Thymus (tissue), 11 donors: ENCODE results near the gene TTLL5. TPM values are rescaled to one million over a fixed set of nuclear protein-coding genes. Genes with fewer than 3 reads are reported as not detected.
A peak's percentile ranks its signal among the peaks of the same experiment; 100 is the strongest.

ENCODE experiments used
- DNase-seq, 9 donors: peaks; one replicate each; pipeline ENCODE4 v3.0.0-alpha.2; 2013; ENCODE audit warnings: low spot score in 9 of 9, low read depth in 6 of 9, missing footprints in 1 of 9
- H3K27ac ChIP-seq, 2 donors: one replicate each; pipeline ENCODE4 v1.5.1; 2013; ENCODE audit warnings: control low read depth in 1 of 2, low read depth in 1 of 2, low read length in 1 of 2, mild to moderate bottlenecking in 1 of 2, moderate library complexity in 1 of 2
- H3K27me3 ChIP-seq, 2 donors: one replicate each; pipeline ENCODE4 v1.5.1; 2013; ENCODE audit warnings: low read length in 1 of 2; ENCODE audit not compliant: control insufficient read depth in 2 of 2, insufficient read depth in 1 of 2
- H3K36me3 ChIP-seq, 2 donors: one replicate each; pipeline ENCODE4 v1.5.1; 2013; ENCODE audit warnings: low read length in 1 of 2, mild to moderate bottlenecking in 1 of 2, moderate library complexity in 1 of 2; ENCODE audit not compliant: control insufficient read depth in 2 of 2, insufficient read depth in 2 of 2
- H3K4me1 ChIP-seq, 2 donors: one replicate each; pipeline ENCODE4 v1.5.1; 2013; ENCODE audit warnings: low read length in 2 of 2; ENCODE audit not compliant: control insufficient read depth in 2 of 2, insufficient read depth in 2 of 2
- H3K4me3 ChIP-seq, 2 donors: one replicate each; pipeline ENCODE4 v1.5.1; 2013; ENCODE audit warnings: low read length in 2 of 2, control low read depth in 1 of 2, mild to moderate bottlenecking in 1 of 2
- H3K9me3 ChIP-seq, 2 donors: one replicate each; pipeline ENCODE4 v1.5.1; 2013; ENCODE audit warnings: low read length in 1 of 2, mild to moderate bottlenecking in 1 of 2; ENCODE audit not compliant: control insufficient read depth in 2 of 2, insufficient read depth in 1 of 2
- WGBS: extraction: QIAGEN DNeasy Blood & Tissue Kit; methylation state at CpG from one replicate; pipeline ENCODE4 v1.1.7; 2013; 5-methylcytosine and 5-hydroxymethylcytosine counted together
- polyA plus RNA-seq: library from polyadenylated mRNA; stranded (reverse); fragments of 200-250 nt; gene quantifications from one replicate; pipeline ENCODE4 v1.2.3, GENCODE V29; 2013
- total RNA-seq: library from RNA; stranded (reverse); fragments of 120-200 nt; gene quantifications from one replicate; pipeline ENCODE4 v1.2.4, GENCODE V29; 2013
- donor health status: healthy.

TTLL5 gene
- total and polyA plus RNA-seq, 2 donors = 11.5 to 15.2 TPM

- WGBS = 94% methylated on average over 6 of the region's 6 CpGs
Observed at GRCh38 chr14:75646762-75647161, 14.3 kb upstream of the TTLL5 start.

GRCh38 chr14:75647640-75648039, 13.4 kb upstream of the TTLL5 start:
- WGBS = 98% methylated on average over 3 of the region's 3 CpGs
- Histone ChIP-seq H3K4me1 (no peaks in the 10 kb centered on the region), H3K27ac (no peak overlapping the region), H3K4me3 (no peak overlapping the region), H3K9me3 (no peaks in the 10 kb centered on the region), H3K27me3 (no peaks in the 10 kb centered on the region), H3K36me3 (peaks cover 29 to 35% of the 10 kb centered on the region in 2 donors)
- DNase-seq = no peak

More at GRCh38 chr14:75646762-75647161, 14.3 kb upstream of the TTLL5 start:
- H3K4me1 ChIP-seq = no peaks in the 10 kb centered on the region
- H3K27ac ChIP-seq = no peak overlapping the region
- no peaks in the 10 kb centered on the region for H3K27me3 ChIP-seq
- peaks cover 24 to 27% of the 10 kb centered on the region in 2 donors for H3K36me3 ChIP-seq
- DNase-seq = no peak
- H3K9me3 ChIP-seq = no peaks in the 10 kb centered on the region
- no peak overlapping the region for H3K4me3 ChIP-seq

GRCh38 chr14:75648066-75648838, 12.8 kb upstream of the TTLL5 start:
- no peaks in the 10 kb centered on the region for H3K9me3 ChIP-seq
- WGBS = 92% methylated on average over 9 of the region's 9 CpGs
- no peak overlapping the region for H3K27ac ChIP-seq
- H3K36me3 ChIP-seq = peaks cover 33 to 39% of the 10 kb centered on the region in 2 donors
- H3K4me3 ChIP-seq = no peak overlapping the region
- H3K27me3 ChIP-seq = no peaks in the 10 kb centered on the region
- DNase-seq = peak in 1 of 9 donors; percentile 10
- no peaks in the 10 kb centered on the region for H3K4me1 ChIP-seq

- Histone ChIP-seq H3K9me3 (no peaks in the 10 kb centered on the region), H3K27ac (no peak overlapping the region), H3K36me3 (peaks cover 34 to 43% of the 10 kb centered on the region in 2 donors), H3K4me3 (no peak overlapping the region), H3K4me1 (no peaks in the 10 kb centered on the region), H3K27me3 (no peaks in the 10 kb centered on the region)
- WGBS = 97% methylated on average over 1 of the region's 1 CpG
- DNase-seq = no peak
Observed at GRCh38 chr14:75649337-75649736, 11.7 kb upstream of the TTLL5 start.

GRCh38 chr14:75649773-75650172, 11.3 kb upstream of the TTLL5 start:
- Histone ChIP-seq H3K9me3 (no peaks in the 10 kb centered on the region), H3K27ac (no peak overlapping the region), H3K36me3 (peaks cover 34 to 47% of the 10 kb centered on the region in 2 donors), H3K4me3 (no peak overlapping the region), H3K4me1 (no peaks in the 10 kb centered on the region), H3K27me3 (no peaks in the 10 kb centered on the region)
- no peak for DNase-seq
- 95% methylated on average over 1 of the region's 1 CpG for WGBS

GRCh38 chr14:75650253-75651058, 10.6 kb upstream of the TTLL5 start:
- no peaks in the 10 kb centered on the region for H3K9me3 ChIP-seq
- no peak for DNase-seq
- WGBS = 98% methylated on average over 5 of the region's 5 CpGs
- H3K27me3 ChIP-seq = no peaks in the 10 kb centered on the region
- H3K4me1 ChIP-seq = no peaks in the 10 kb centered on the region
- peaks cover 37 to 53% of the 10 kb centered on the region in 2 donors for H3K36me3 ChIP-seq
- no peak overlapping the region for H3K4me3 ChIP-seq
- H3K27ac ChIP-seq = no peak overlapping the region

GRCh38 chr14:75653563-75653962, 7.5 kb upstream of the TTLL5 start:
- Histone ChIP-seq H3K9me3 (no peaks in the 10 kb centered on the region), H3K4me1 (no peaks in the 10 kb centered on the region), H3K27me3 (no peaks in the 10 kb centered on the region), H3K4me3 (no peak overlapping the region), H3K36me3 (peaks cover 37 to 51% of the 10 kb centered on the region in 2 donors), H3K27ac (no peak overlapping the region)
- WGBS = 97% methylated on average over 1 of the region's 1 CpG
- no peak for DNase-seq

- no peak overlapping the region for H3K27ac ChIP-seq
- H3K4me1 ChIP-seq = no peaks in the 10 kb centered on the region
- H3K4me3 ChIP-seq = no peak overlapping the region
- DNase-seq = peak in 8 of 9 donors; percentile 33 to 79 (median 64)
- no peaks in the 10 kb centered on the region for H3K9me3 ChIP-seq
- peaks cover 37 to 49% of the 10 kb centered on the region in 2 donors for H3K36me3 ChIP-seq
- no peaks in the 10 kb centered on the region for H3K27me3 ChIP-seq
- WGBS = 22% methylated on average over 4 of the region's 4 CpGs
Observed at GRCh38 chr14:75654127-75654732, 6.8 kb upstream of the TTLL5 start.

GRCh38 chr14:75655235-75655634, 5.8 kb upstream of the TTLL5 start:
- Histone ChIP-seq H3K27me3 (no peaks in the 10 kb centered on the region), H3K4me3 (no peak overlapping the region), H3K4me1 (peaks cover under 1 to 7% of the 10 kb centered on the region in 2 donors), H3K27ac (no peak overlapping the region), H3K36me3 (peaks cover 33 to 41% of the 10 kb centered on the region in 2 donors), H3K9me3 (no peaks in the 10 kb centered on the region)
- no peak for DNase-seq
- 0% methylated on average over 1 of the region's 1 CpG for WGBS
